MM.1S (cell line): ENCODE data around the gene NAGLU.

ENCODE experiments used
- DNase-seq: peaks from one replicate; pipeline ENCODE4 v3.0.0-alpha.2; 2015
- H2AFZ ChIP-seq: fragments of 300-600 bp; sonication (generic); 2 replicates; pipeline ENCODE4 v1.6.0; 2016; ENCODE audit warnings: antibody characterized with exemption, low read length
- H3F3A ChIP-seq: fragments of 300-600 bp; sonication (generic); 2 replicates; pipeline ENCODE4 v1.6.1; 2016; ENCODE audit warnings: mild to moderate bottlenecking, antibody characterized with exemption, low read length, moderate library complexity, mixed read lengths; ENCODE audit not compliant: insufficient read depth
- H3K27ac ChIP-seq: fragments of 300-600 bp; sonication (generic); 2 replicates; pipeline ENCODE4 v1.5.1; 2016; ENCODE audit warnings: mild to moderate bottlenecking, low read length
- H3K27me3 ChIP-seq: fragments of 300-600 bp; sonication (generic); replicated peaks from 2 replicates; pipeline ENCODE4 v1.6.0; 2016; ENCODE audit warnings: low read length; ENCODE audit not compliant: insufficient read depth
- H3K36me3 ChIP-seq: fragments of 300-600 bp; sonication (generic); replicated peaks from 2 replicates; pipeline ENCODE4 v1.6.1; 2016; ENCODE audit warnings: mild to moderate bottlenecking, low read length, mixed read lengths; ENCODE audit not compliant: insufficient read depth
- H3K4me1 ChIP-seq: fragments of 300-600 bp; sonication (generic); 2 replicates; pipeline ENCODE4 v1.6.1; 2016; ENCODE audit warnings: low read length, mixed read lengths
- H3K4me2 ChIP-seq: fragments of 300-600 bp; sonication (generic); 2 replicates; pipeline ENCODE4 v1.6.0; 2016; ENCODE audit warnings: low read depth, low read length
- H3K4me3 ChIP-seq: fragments of 300-600 bp; sonication (generic); 2 replicates; pipeline ENCODE4 v1.5.1; 2016; ENCODE audit warnings: low read length, mixed read lengths
- H3K79me2 ChIP-seq: fragments of 300-600 bp; sonication (generic); 2 replicates; pipeline ENCODE4 v1.6.1; 2016; ENCODE audit warnings: mixed run types, low read length, mixed read lengths
- H3K9ac ChIP-seq: fragments of 300-600 bp; sonication (generic); 2 replicates; pipeline ENCODE4 v1.6.1; 2016; ENCODE audit warnings: low read length, mixed read lengths
- H3K9me2 ChIP-seq: fragments of 300-600 bp; sonication (generic); replicated peaks from 2 replicates; pipeline ENCODE4 v1.6.1; 2016; ENCODE audit warnings: mild to moderate bottlenecking, low read length, mixed read lengths; ENCODE audit not compliant: insufficient read depth
- H3K9me3 ChIP-seq: fragments of 300-600 bp; sonication (generic); replicated peaks from 2 replicates; pipeline ENCODE4 v1.6.1; 2016; ENCODE audit warnings: mild to moderate bottlenecking, low read length, mixed read lengths; ENCODE audit not compliant: insufficient read depth
- H4K20me1 ChIP-seq: fragments of 300-600 bp; sonication (generic); 2 replicates; pipeline ENCODE4 v1.6.1; 2016; ENCODE audit warnings: mild to moderate bottlenecking, low read length, moderate library complexity, mixed read lengths; ENCODE audit not compliant: insufficient read depth
- CTCF ChIP-seq: fragments of 300-600 bp; sonication (generic); IDR thresholded peaks from 2 replicates; pipeline ENCODE4 v1.5.1; 2016; ENCODE audit warnings: antibody characterized with exemption, low read length, mixed read lengths
- EZH2 ChIP-seq: fragments of 300-600 bp; sonication (generic); optimal IDR thresholded peaks from 2 replicates; pipeline ENCODE3; 2017; ENCODE audit warnings: low read depth, mild to moderate bottlenecking, antibody characterized with exemption, low read length, mixed read lengths
- EZH2phosphoT487 ChIP-seq: fragments of 300-600 bp; sonication (generic); IDR thresholded peaks from 2 replicates; pipeline ENCODE4 v1.6.1; 2018; ENCODE audit warnings: antibody characterized with exemption, low read length

NAGLU gene

GRCh38 chr17:42579794-42580551, 43.9 kb downstream of the NAGLU start:
- peak overlapping the region; percentile 38 for H3K4me3 ChIP-seq
- DNase-seq, result no peak
- peaks cover 37% of the 10 kb centered on the region for H3F3A ChIP-seq
- no peaks in the 10 kb centered on the region for H4K20me1 ChIP-seq
- no peak for TF ChIP-seq EZH2
- TF ChIP-seq EZH2phosphoT487, result no peak
- no peak for TF ChIP-seq CTCF
- no peaks in the 10 kb centered on the region for H3K9me3 ChIP-seq
- no peaks in the 10 kb centered on the region for H3K27me3 ChIP-seq
- H3K79me2 ChIP-seq, result peaks cover 63% of the 10 kb centered on the region
- peaks cover 13% of the 10 kb centered on the region; the same call in 1 of the 2 replicates for H3K36me3 ChIP-seq
- H3K9ac ChIP-seq, result peak overlapping the region; percentile 60; the same call in 1 of the 2 replicates
- peak overlapping the region; percentile 71 for H3K4me2 ChIP-seq
- H3K9me2 ChIP-seq, result no peaks in the 10 kb centered on the region
- H3K27ac ChIP-seq, result peak overlapping the region; percentile 98
- no peak overlapping the region for H2AFZ ChIP-seq
- H3K4me1 ChIP-seq, result peaks cover 39% of the 10 kb centered on the region

GRCh38 chr17:42581744-42582270, 45.8 kb downstream of the NAGLU start:
- H3K27me3 ChIP-seq, result no peaks in the 10 kb centered on the region
- H3F3A ChIP-seq, result peaks cover 45% of the 10 kb centered on the region
- no peak overlapping the region for H3K9ac ChIP-seq
- no peak for DNase-seq
- H4K20me1 ChIP-seq, result no peaks in the 10 kb centered on the region
- TF ChIP-seq EZH2, result no peak
- no peak for TF ChIP-seq CTCF
- no peak for TF ChIP-seq EZH2phosphoT487
- peaks cover 48% of the 10 kb centered on the region for H3K4me1 ChIP-seq
- no peak overlapping the region for H3K4me2 ChIP-seq
- peaks cover 13% of the 10 kb centered on the region; the same call in 1 of the 2 replicates for H3K36me3 ChIP-seq
- no peaks in the 10 kb centered on the region for H3K9me2 ChIP-seq
- H3K4me3 ChIP-seq, result no peak overlapping the region
- no peaks in the 10 kb centered on the region for H3K9me3 ChIP-seq
- peaks cover 56% of the 10 kb centered on the region for H3K79me2 ChIP-seq
- no peak overlapping the region; the same call in 1 of the 2 replicates for H3K27ac ChIP-seq
- H2AFZ ChIP-seq, result no peak overlapping the region

GRCh38 chr17:42584880-42585279, 48.8 kb downstream of the NAGLU start:
- H2AFZ ChIP-seq, result no peak overlapping the region
- no peaks in the 10 kb centered on the region for H3K27me3 ChIP-seq
- peaks cover 53% of the 10 kb centered on the region for H3K4me1 ChIP-seq
- H3K4me2 ChIP-seq, result no peak overlapping the region
- H3F3A ChIP-seq, result peaks cover 39% of the 10 kb centered on the region
- DNase-seq, result no peak
- H3K36me3 ChIP-seq, result peaks cover 13% of the 10 kb centered on the region; the same call in 1 of the 2 replicates
- H3K9me2 ChIP-seq, result no peaks in the 10 kb centered on the region
- H3K27ac ChIP-seq, result no peak overlapping the region
- no peak overlapping the region for H3K9ac ChIP-seq
- H4K20me1 ChIP-seq, result no peaks in the 10 kb centered on the region
- H3K9me3 ChIP-seq, result no peaks in the 10 kb centered on the region
- no peak overlapping the region for H3K4me3 ChIP-seq
- H3K79me2 ChIP-seq, result peaks cover 65% of the 10 kb centered on the region
- no peak for TF ChIP-seq EZH2
- TF ChIP-seq EZH2phosphoT487, result no peak
- no peak for TF ChIP-seq CTCF
